ENCODE results near the gene MATCAP1.

Gene MATCAP1

DNA sequence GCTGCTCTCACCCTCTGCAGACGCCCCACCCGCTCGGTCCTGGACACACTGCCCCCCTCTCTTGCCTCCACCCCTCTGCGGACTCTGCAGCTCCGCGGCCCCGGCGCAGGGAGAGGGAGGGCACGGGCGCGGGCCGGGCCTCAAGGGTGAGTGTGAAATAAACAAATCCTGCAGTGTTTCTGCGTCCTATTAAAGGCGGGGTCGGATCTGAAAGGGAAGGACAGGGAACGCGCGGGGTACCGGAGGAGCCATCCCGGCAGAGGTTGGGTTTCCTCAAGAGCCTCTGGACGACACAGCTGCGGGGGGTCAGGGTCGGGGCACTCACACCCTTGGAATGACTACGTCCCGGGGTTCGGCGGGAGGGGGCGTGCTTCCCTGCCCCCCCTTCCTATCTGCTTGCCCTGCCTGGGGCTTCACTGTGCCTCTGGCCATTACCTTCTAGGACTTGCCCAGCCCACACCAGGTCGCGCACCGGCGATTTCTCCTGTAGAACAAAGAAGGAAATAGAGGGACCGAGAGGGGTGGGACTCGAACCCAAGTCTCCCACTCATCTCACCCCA is 19.7 kb downstream of the MATCAP1 start:
- H3K4me2 ChIP-seq (ENCODE audit: insufficient read depth, low read length): no peak overlapping the region
- no peak overlapping the region for H3K27ac ChIP-seq (ENCODE audit: low read length)
- no peak overlapping the region for H3K9ac ChIP-seq (ENCODE audit: low read depth, low read length)
- H4K20me1 ChIP-seq (ENCODE audit: insufficient read depth, low read length): peaks cover under 1% of the 10 kb centered on the region
- TF ChIP-seq EZH2 (IDR thresholded peaks at IDR 0.05; ENCODE audit: borderline replicate concordance, low read depth, low read length, severe bottlenecking) (no peak), CTCF (IDR thresholded peaks at IDR 0.05; ENCODE audit: borderline replicate concordance, extremely low read depth, low read length, poor library complexity, severe bottlenecking) (no peak)
- H3K4me1 ChIP-seq (ENCODE audit: insufficient read depth, low read length): peaks cover 30% of the 10 kb centered on the region
- no peaks in the 10 kb centered on the region for H3K36me3 ChIP-seq (ENCODE audit: insufficient read depth, low read length)
- H3K27me3 ChIP-seq (ENCODE audit: insufficient read depth, low read length, poor library complexity): no peaks in the 10 kb centered on the region
- no peak overlapping the region for H2AFZ ChIP-seq (ENCODE audit: low read depth, low read length)
- no peaks in the 10 kb centered on the region for H3K9me3 ChIP-seq (ENCODE audit: insufficient read depth, low read length, severe bottlenecking)
- ATAC-seq (ENCODE audit: insufficient read depth, low read depth) (no peak), DNase-seq (no peak)
- peaks cover 6% of the 10 kb centered on the region; the same call in 1 of the 2 replicates for H3K79me2 ChIP-seq (ENCODE audit: insufficient read depth, low read length)
- no peak overlapping the region for H3K4me3 ChIP-seq (ENCODE audit: low read depth in 1 of 2, low read length in 2 of 2)

DNA sequence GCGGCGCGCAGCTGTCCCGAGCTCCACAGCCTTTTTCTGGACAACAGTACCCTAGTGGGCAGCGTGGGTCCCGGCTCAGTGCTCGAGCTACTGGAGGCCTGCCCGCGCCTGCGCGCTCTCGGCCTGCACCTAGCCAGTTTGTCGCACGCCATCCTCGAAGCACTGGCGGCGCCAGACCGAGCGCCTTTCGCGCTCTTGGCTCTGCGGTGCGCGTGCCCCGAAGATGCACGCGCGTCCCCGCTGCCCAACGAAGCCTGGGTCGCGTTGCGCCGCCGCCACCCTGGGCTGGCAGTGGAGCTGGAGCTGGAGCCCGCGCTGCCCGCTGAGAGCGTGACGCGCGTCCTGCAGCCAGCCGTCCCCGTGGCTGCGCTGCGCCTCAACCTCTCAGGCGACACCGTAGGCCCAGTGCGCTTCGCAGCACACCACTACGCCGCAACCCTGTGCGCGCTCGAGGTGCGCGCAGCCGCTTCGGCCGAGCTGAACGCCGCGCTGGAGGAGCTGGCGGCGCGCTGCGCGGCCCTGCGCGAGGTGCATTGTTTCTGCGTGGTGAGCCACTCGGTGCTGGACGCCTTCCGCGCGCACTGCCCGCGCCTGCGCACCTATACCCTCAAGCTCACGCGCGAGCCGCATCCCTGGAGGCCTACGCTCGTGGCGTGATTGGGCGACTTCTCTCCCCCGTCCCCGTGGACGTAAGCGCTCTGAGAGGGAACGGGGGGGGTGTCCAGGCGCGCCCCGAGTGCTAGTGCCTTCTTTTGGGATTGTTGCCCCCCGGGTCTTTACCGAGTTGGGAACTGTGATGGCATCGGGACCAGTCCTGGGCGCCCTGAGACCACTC is 20.4 kb downstream of the MATCAP1 start:
- Histone ChIP-seq H3K36me3 (ENCODE audit: insufficient read depth, low read length) (no peaks in the 10 kb centered on the region), H3K9me3 (ENCODE audit: insufficient read depth, low read length, severe bottlenecking) (no peaks in the 10 kb centered on the region), H3K9ac (ENCODE audit: low read depth, low read length) (no peak overlapping the region), H4K20me1 (ENCODE audit: insufficient read depth, low read length) (no peaks in the 10 kb centered on the region; the same call in none of the 2 replicates), H3K4me3 (ENCODE audit: low read depth in 1 of 2, low read length in 2 of 2) (no peak overlapping the region), H3K79me2 (ENCODE audit: insufficient read depth, low read length) (peaks cover 6% of the 10 kb centered on the region; the same call in 1 of the 2 replicates), H2AFZ (ENCODE audit: low read depth, low read length) (no peak overlapping the region), H3K27me3 (ENCODE audit: insufficient read depth, low read length, poor library complexity) (no peaks in the 10 kb centered on the region), H3K4me1 (ENCODE audit: insufficient read depth, low read length) (peaks cover 34% of the 10 kb centered on the region), H3K27ac (ENCODE audit: low read length) (no peak overlapping the region), H3K4me2 (ENCODE audit: insufficient read depth, low read length) (no peak overlapping the region)
- no peak for ATAC-seq (ENCODE audit: insufficient read depth, low read depth)
- TF ChIP-seq EZH2 (IDR thresholded peaks at IDR 0.05; ENCODE audit: borderline replicate concordance, low read depth, low read length, severe bottlenecking): no peak
- no peak for DNase-seq

DNA sequence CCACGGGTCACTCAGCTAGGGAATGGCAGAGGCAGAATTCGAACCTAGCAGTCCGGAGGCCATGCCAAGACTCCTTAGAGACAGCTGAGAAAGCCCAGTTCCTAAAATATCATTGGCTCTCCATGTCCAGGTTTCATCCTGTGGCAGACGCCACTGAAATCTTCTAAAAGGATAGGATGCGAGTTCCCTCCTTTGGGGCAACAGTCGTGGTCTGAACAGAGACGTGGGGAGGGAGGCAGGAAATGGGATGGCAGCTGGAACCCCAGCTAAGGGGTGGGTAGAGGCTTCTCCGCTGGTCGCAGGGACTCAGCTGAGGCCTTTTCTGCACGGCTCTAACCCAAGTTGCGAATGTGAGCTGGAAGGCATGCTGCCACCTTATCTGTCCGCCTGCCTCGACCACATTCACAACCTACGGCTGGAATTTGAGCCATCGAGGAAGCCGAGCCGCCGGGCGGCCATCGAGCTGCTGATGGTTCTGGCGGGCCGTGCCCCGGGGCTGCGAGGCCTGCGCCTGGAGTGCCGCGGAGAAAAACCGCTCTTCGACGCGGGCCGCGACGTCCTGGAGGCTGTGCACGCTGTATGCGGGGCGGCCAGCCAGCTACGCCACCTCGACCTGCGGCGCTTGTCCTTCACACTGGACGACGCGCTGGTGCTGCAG is 21.1 kb downstream of the MATCAP1 start:
- H3K4me3 ChIP-seq (ENCODE audit: low read depth in 1 of 2, low read length in 2 of 2): no peak overlapping the region
- peaks cover 41% of the 10 kb centered on the region for H3K4me1 ChIP-seq (ENCODE audit: insufficient read depth, low read length)
- ATAC-seq (ENCODE audit: insufficient read depth, low read depth) (no peak), DNase-seq (no peak)
- no peaks in the 10 kb centered on the region for H3K9me3 ChIP-seq (ENCODE audit: insufficient read depth, low read length, severe bottlenecking)
- TF ChIP-seq EZH2 (IDR thresholded peaks at IDR 0.05; ENCODE audit: borderline replicate concordance, low read depth, low read length, severe bottlenecking) (no peak), CTCF (IDR thresholded peaks at IDR 0.05; ENCODE audit: borderline replicate concordance, extremely low read depth, low read length, poor library complexity, severe bottlenecking) (no peak)
- H3K4me2 ChIP-seq (ENCODE audit: insufficient read depth, low read length): no peak overlapping the region
- no peaks in the 10 kb centered on the region for H3K36me3 ChIP-seq (ENCODE audit: insufficient read depth, low read length)
- no peaks in the 10 kb centered on the region; the same call in none of the 2 replicates for H4K20me1 ChIP-seq (ENCODE audit: insufficient read depth, low read length)
- H3K9ac ChIP-seq (ENCODE audit: low read depth, low read length): no peak overlapping the region
- peaks cover 6% of the 10 kb centered on the region; the same call in 1 of the 2 replicates for H3K79me2 ChIP-seq (ENCODE audit: insufficient read depth, low read length)
- H2AFZ ChIP-seq (ENCODE audit: low read depth, low read length): no peak overlapping the region
- H3K27me3 ChIP-seq (ENCODE audit: insufficient read depth, low read length, poor library complexity): no peaks in the 10 kb centered on the region
- no peak overlapping the region for H3K27ac ChIP-seq (ENCODE audit: low read length)
